ENCODE results near the gene ANGPTL4. TPM values are rescaled to one million over a fixed set of nuclear protein-coding genes. Genes with fewer than 3 reads are reported as not detected.
"Not testable (repeated sequence)": the region's sequence is repeated elsewhere in the genome, so short reads cannot be mapped to it uniquely, and the experiment has no call there.

The ANGPTL4 gene
- total RNA-seq, 4 donors from 2014 or later, result 4.4 to 48.2 (median 19.4) TPM

DNA sequence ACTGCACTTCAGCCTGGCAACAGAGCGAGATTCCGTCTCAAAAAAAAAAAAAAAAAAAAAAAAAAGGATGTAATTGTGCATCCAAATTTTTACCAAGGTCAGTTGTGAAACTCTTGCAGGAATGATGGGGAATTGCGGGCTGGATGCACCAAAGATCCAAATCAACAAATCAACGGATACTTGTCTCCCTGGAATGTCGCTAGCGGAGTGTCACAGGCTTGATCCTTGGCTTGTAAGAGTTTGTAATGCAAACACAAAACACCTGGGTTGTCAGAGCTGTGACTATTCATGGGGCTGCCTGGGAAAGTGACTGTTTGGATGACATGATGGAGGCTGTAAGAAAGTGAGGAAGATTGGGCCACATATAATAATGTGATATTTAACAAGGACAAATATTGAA, 25.1 kb upstream of the ANGPTL4 start:
- Histone ChIP-seq H3K27me3 (peaks cover 88% of the 10 kb centered on the region), H3K36me3 (peaks cover 0 to 4% of the 10 kb centered on the region in 2 donors), H3K4me3 (no peak overlapping the region), H3K4me1 (peaks cover 0 to 55% (median 18%) of the 10 kb centered on the region in 3 donors), H3K27ac (no peak overlapping the region), H3K9me3 (no peaks in the 10 kb centered on the region)
- no peak for ATAC-seq
- no peak for TF ChIP-seq EP300 (IDR thresholded peaks at IDR 0.05)
- TF ChIP-seq, protein P1, sequence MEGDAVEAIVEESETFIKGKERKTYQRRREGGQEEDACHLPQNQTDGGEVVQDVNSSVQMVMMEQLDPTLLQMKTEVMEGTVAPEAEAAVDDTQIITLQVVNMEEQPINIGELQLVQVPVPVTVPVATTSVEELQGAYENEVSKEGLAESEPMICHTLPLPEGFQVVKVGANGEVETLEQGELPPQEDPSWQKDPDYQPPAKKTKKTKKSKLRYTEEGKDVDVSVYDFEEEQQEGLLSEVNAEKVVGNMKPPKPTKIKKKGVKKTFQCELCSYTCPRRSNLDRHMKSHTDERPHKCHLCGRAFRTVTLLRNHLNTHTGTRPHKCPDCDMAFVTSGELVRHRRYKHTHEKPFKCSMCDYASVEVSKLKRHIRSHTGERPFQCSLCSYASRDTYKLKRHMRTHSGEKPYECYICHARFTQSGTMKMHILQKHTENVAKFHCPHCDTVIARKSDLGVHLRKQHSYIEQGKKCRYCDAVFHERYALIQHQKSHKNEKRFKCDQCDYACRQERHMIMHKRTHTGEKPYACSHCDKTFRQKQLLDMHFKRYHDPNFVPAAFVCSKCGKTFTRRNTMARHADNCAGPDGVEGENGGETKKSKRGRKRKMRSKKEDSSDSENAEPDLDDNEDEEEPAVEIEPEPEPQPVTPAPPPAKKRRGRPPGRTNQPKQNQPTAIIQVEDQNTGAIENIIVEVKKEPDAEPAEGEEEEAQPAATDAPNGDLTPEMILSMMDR (IDR thresholded peaks at IDR 0.05), result no peak
- TF ChIP-seq POLR2AphosphoS5 (IDR thresholded peaks at IDR 0.05), result no peak
- no peak for TF ChIP-seq POLR2A (IDR thresholded peaks at IDR 0.05)
- 37 to 55% methylated on average over 3 to 5 of the region's 6 CpGs for WGBS, 2 donors (ENCODE audit: low coverage in 1 of 2)

DNA sequence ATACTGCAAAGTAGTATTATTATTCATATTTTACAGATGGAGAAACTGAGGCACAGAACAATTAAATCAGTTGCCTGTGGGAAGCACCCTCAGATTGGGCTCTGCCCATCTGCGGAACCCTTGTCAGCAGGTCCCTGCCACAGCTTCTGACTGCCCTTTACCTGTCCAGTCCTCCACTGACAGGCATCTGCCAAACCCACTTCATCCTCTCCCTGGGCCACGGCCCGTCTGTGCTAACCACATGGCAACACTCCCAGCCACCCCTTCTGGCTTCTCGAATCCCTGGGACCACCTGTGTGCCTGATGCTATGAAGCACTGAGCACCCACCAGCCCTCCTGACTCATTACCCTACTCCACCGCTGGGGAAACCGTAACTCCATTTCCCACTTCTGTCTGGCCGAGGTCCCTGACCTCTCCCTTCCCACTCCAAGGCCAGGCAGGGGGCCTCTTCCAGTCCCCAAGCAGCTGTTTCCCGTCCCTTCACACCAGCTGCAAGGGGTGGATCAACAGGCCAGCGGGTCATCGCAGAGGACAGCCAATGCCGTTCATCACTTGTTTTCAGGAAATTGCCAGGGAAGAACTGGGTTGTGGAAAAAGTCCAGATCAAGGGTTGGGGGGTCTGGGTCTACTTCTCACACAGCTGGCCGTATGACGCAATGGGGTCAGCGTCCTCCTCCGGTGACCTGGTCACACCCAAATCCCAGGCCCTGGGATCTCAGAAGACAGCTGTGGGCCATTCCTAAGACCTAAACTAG, 23.4 kb upstream of the ANGPTL4 start:
- Histone ChIP-seq H3K4me3 (peak overlapping the region in 1 of 2 donors; percentile 5), H3K4me1 (peaks cover 0 to 39% (median 9%) of the 10 kb centered on the region in 3 donors), H3K27me3 (peaks cover 88% of the 10 kb centered on the region), H3K9me3 (no peaks in the 10 kb centered on the region), H3K36me3 (no peaks in the 10 kb centered on the region), H3K27ac (peak overlapping the region in 3 of 4 donors; percentile 83 to 86 (median 85))
- 21 to 71% methylated on average over 1 to 10 of the region's 15 CpGs for WGBS, 2 donors (ENCODE audit: low coverage in 1 of 2)
- TF ChIP-seq POLR2AphosphoS5 (IDR thresholded peaks at IDR 0.05) (peak; percentile 87), EP300 (IDR thresholded peaks at IDR 0.05) (no peak), POLR2A (IDR thresholded peaks at IDR 0.05) (no peak)
- TF ChIP-seq, protein P1 (IDR thresholded peaks at IDR 0.05), result peak in 1 of 4 experiments; percentile 27
- ATAC-seq, result peak; percentile 85

DNA sequence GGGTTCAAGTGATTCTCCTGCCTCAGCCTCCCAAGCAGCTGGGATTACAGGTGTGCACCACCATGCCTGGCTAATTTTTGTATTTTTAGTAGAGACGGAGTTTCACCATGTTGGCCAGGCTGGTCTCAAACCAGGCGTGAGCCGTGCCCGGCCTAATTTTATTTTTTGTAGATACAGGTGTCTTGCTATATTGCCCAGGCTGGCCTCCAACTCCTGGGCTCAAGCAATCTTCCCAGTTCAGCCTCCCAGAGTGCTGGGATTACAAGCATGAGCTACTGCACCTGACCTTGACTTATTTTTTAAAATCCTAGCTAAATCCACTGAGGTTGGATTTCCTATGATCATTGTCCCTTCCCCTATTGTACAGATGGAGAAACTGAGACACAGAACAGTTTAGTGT, 22.5 kb upstream of the ANGPTL4 start:
- peak overlapping the region in 3 of 4 donors; percentile 83 to 86 (median 85) for H3K27ac ChIP-seq
- H3K9me3 ChIP-seq, ATAC-seq, H3K36me3 ChIP-seq: not testable (repeated sequence)
- H3K4me1 ChIP-seq, result peaks cover 0 to 34% (median 9%) of the 10 kb centered on the region in 3 donors
- peak overlapping the region in 1 of 2 donors; percentile 62 for H3K4me3 ChIP-seq
- peaks cover 84% of the 10 kb centered on the region for H3K27me3 ChIP-seq
- 98% methylated on average over 4 of the region's 4 CpGs; no CpG with 5 or more reads in 1 of the 2 donors for WGBS, 2 donors (ENCODE audit: low coverage in 1 of 2)

DNA sequence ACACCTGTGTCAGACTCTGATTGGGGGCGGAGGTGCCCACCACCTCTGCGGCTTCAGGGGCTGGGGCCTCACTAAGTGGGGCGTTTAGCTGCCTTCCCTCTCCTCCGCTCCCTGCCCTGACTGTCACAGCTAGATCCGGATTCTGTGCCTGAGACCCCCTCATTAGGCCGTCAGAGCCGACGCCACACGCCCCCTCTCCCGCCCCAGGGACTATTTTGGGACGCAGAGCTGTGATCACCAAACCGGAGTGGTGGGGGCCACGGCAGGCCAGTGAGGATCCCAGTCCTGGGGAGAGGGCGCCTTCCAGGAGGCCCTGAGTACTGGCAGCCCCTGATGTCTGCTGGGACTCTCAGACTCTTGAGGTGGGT, 21.7 kb upstream of the ANGPTL4 start:
- H3K4me3 ChIP-seq, result peak overlapping the region; percentile 39 to 62
- no peaks in the 10 kb centered on the region for H3K9me3 ChIP-seq
- TF ChIP-seq POLR2AphosphoS5 (IDR thresholded peaks at IDR 0.05) (no peak), EP300 (IDR thresholded peaks at IDR 0.05) (no peak)
- TF ChIP-seq, protein P1 (IDR thresholded peaks at IDR 0.05), result no peak
- peaks cover 77% of the 10 kb centered on the region for H3K27me3 ChIP-seq
- H3K36me3 ChIP-seq, result no peaks in the 10 kb centered on the region
- WGBS, 2 donors (ENCODE audit: low coverage in 1 of 2), result 42% methylated on average over 10 of the region's 14 CpGs; no CpG with 5 or more reads in 1 of the 2 donors
- no peak for ATAC-seq
- peaks cover 0 to 34% (median 9%) of the 10 kb centered on the region in 3 donors for H3K4me1 ChIP-seq
- peak overlapping the region; percentile 3 to 86 (median 84) for H3K27ac ChIP-seq

DNA sequence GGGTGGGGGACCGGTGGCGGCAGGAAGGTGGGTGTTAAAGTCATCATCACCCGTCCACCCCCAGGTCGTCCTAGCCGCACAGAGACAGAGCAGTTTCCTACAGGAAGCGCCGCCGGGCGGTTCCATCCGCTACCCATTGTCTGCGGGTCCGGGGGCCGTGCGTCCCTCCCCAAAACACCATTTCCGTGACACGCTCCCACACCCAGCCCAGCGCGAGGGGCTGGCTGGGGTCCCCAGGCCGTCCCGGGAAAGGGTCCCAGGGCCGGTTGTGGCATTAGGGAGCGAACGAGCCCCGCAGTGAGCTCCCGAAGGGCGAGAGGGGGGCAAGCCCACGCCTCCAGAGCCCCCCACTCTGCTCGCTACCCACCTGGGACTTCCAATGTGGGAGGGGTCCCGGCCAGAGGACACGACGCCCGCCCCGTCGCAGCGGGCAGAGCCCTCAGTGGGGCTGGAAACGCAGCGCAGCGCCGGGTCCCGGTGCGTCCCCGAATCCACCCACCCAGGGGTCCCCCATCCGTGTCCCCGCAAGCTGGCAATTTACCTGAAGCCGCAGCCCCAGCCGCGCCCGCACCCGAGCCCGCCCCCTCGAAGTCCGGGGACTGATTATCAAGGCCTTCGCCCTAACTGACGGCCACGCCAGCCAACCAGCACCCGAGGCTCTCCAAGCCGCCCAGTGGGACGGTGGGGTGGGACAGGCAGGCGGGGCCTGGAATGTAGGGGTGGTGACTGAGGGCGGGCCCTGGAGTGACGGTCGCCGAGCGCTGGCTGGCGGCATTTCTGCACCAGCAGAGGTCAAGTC, 21.1 kb upstream of the ANGPTL4 start, which contains the start of gene KANK3:
Gene KANK3 (minus strand): TSS at position 579 of the 799 bp plus-strand sequence. CDS start 5,434 bp downstream, outside the sequence.
- peak; percentile 93 for ATAC-seq
- 40% methylated on average over 1 of the region's 65 CpGs; no CpG with 5 or more reads in 1 of the 2 donors for WGBS, 2 donors (ENCODE audit: low coverage in 1 of 2)
- TF ChIP-seq POLR2A (IDR thresholded peaks at IDR 0.05) (peak; percentile 34 to 52), POLR2AphosphoS5 (IDR thresholded peaks at IDR 0.05) (peak; percentile 38), EP300 (IDR thresholded peaks at IDR 0.05) (no peak)
- TF ChIP-seq, protein P1 (IDR thresholded peaks at IDR 0.05), result no peak
- Histone ChIP-seq H3K9me3 (no peaks in the 10 kb centered on the region), H3K27me3 (peaks cover 71% of the 10 kb centered on the region), H3K36me3 (no peaks in the 10 kb centered on the region), H3K27ac (peak within 1 kb of the TSS; percentile 3 to 86 (median 84)), H3K4me3 (peak within 1 kb of the TSS; percentile 39 to 62), H3K4me1 (peaks cover 0 to 31% (median 9%) of the 10 kb centered on the region in 3 donors)

Measured in gastroesophageal sphincter (tissue), 4 donors.